Nephron (organoid): ENCODE data around the gene MGME1.
A peak's percentile ranks its signal among the peaks of the same experiment; 100 is the strongest.

Experiments
- H3K27ac Mint-ChIP-seq, 3 experiments: 2 replicates each; pipeline ENCODE4 v1.8.0; 2020; ENCODE audit warnings: mixed read lengths in 3 of 3, mild to moderate bottlenecking in 2 of 3, moderate library complexity in 1 of 3
- H3K27me3 Mint-ChIP-seq: 2 replicates; pipeline ENCODE4 v1.8.0; 2021; ENCODE audit warnings: low read depth, mild to moderate bottlenecking, moderate library complexity, mixed read lengths
- H3K36me3 Mint-ChIP-seq: 2 replicates; pipeline ENCODE4 v1.8.0; 2020; ENCODE audit warnings: low read depth, mixed read lengths
- H3K4me1 Mint-ChIP-seq: 2 replicates; pipeline ENCODE4 v1.8.0; 2020; ENCODE audit warnings: mixed read lengths
- H3K4me3 Mint-ChIP-seq, 3 experiments: 2 replicates each; pipeline ENCODE4 v1.8.0; 2020; ENCODE audit warnings: mild to moderate bottlenecking in 3 of 3, mixed read lengths in 3 of 3, moderate library complexity in 2 of 3
- H3K9me3 Mint-ChIP-seq: 2 replicates; pipeline ENCODE4 v1.8.0; 2020; ENCODE audit warnings: mixed read lengths
- CTCF ChIP-seq, 3 experiments: fragments of 200-600 bp; sonication (generic); IDR thresholded peaks; one replicate each; pipeline ENCODE4 v1.5.0; 2021; ENCODE audit warnings: antibody characterized with exemption in 3 of 3; ENCODE audit not compliant: unreplicated experiment in 3 of 3

The MGME1 gene

DNA sequence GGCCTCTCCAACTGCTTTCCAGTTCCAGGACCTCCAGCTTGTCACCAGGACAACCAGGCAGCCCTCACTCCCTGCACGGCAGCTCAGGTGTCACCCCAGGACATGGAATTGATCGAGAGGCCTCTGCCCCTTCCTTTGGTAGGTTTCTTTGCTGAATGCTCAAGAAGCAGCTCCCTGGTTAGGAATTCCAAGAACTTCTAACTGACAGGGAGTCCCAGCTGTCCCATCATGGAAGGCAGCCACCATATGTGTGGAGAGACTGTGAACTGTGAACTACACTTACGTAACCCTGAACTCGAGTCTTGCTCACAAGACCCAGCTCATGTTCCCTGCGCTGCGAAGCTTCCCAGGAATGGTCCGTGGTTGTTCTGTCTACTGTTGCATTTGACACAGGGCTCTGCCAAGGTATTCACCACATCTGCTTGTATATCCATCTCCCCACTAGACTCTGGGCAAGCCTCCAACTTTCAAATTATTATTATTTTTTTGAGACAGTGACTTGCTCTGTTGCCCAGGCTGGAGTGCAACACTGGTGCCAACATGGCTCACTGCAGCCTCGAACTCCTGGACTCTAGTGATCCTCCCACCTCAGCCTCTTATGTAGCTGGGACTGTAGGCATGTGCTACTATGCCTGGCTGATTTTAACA, 35.7 kb downstream of the MGME1 start:
- no peaks in the 10 kb centered on the region for H3K36me3 Mint-ChIP-seq
- no peak for TF ChIP-seq CTCF (IDR thresholded peaks at IDR 0.05; ENCODE audit: unreplicated experiment in 3 of 3)
- H3K9me3 Mint-ChIP-seq = no peaks in the 10 kb centered on the region
- peak overlapping the region in 2 of 3 experiments; percentile 18 to 38 for H3K27ac Mint-ChIP-seq
- peaks cover 49% of the 10 kb centered on the region for H3K4me1 Mint-ChIP-seq
- peaks cover 12% of the 10 kb centered on the region for H3K27me3 Mint-ChIP-seq
- H3K4me3 Mint-ChIP-seq = no peak overlapping the region

DNA sequence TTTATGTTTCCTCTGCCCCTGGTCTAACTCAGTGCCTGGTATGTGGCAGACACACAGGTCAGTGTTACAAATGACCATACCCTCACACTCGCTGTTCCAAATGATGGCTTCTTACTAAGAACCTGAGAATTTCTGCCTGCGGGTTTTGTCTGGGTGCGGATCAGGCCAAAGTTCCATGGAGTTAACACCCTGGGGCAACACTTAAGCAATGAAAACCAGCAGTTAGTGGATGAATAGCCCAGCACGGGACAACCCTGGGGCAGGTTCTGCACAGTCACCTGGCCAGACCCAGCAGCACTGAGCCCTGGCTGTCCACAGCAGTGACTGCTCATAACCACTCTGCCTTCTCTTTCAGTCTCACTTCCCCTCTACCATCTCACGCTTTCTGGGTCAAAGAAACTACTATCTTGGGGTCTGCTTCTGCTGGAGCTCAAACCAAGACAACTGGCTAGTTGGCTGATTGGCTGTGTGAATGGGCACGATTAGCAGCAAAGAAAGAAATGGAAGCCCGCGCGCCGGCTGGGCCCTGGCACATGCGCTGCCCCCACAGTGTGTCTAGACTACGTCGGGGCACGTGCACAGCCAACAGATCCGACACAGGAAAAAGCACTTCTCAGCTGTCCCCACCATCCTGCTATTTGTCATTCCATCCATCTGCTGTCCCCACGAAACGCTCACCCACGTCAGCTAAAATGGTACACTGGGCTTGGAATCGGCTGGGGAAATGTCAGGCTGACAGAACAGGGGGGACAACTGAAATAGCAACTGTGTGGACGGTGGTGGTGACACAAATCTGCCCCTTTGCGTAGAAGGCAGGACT, 36.6 kb downstream of the MGME1 start:
- H3K27ac Mint-ChIP-seq = peak overlapping the region; percentile 18 to 82 (median 32)
- no peak for TF ChIP-seq CTCF (IDR thresholded peaks at IDR 0.05; ENCODE audit: unreplicated experiment in 3 of 3)
- H3K4me1 Mint-ChIP-seq = peaks cover 49% of the 10 kb centered on the region
- H3K9me3 Mint-ChIP-seq = no peaks in the 10 kb centered on the region
- no peak overlapping the region for H3K4me3 Mint-ChIP-seq
- H3K36me3 Mint-ChIP-seq = no peaks in the 10 kb centered on the region
- peaks cover 12% of the 10 kb centered on the region for H3K27me3 Mint-ChIP-seq

- no peak for TF ChIP-seq CTCF (IDR thresholded peaks at IDR 0.05; ENCODE audit: unreplicated experiment in 3 of 3)
- Mint-ChIP-seq H3K36me3 (no peaks in the 10 kb centered on the region), H3K27me3 (peaks cover 12% of the 10 kb centered on the region), H3K4me1 (peaks cover 50% of the 10 kb centered on the region), H3K9me3 (no peaks in the 10 kb centered on the region), H3K4me3 (no peak overlapping the region), H3K27ac (peak overlapping the region in 2 of 3 experiments; percentile 18 to 42)
These were observed 37.2 kb downstream of the MGME1 start for GRCh38 chr20:18005990-18006364.

DNA sequence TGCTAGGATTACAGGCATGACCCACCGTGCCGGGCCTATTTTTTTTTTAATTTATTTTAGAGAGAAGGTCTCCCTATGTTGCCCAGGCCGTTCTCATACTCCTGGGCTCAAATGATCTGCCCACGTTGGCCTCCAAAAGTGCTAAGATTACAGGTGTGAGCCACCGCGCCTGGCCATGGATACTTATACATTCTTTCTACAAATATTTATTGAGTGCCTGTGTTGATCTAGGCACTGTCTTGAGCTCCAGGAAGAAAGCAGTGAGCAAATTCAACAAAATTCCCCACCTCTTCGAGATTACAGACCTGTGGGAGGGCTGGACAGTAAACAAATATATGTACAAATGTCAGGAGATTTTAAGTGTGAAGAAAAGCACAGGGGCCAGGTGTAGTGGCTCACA, 37.9 kb downstream of the MGME1 start:
- Mint-ChIP-seq H3K27me3 (peaks cover 12% of the 10 kb centered on the region), H3K36me3 (peaks cover 4% of the 10 kb centered on the region), H3K27ac (peak overlapping the region in 2 of 3 experiments; percentile 13 to 42)

GRCh38 chr20:18007534-18008292, 38.9 kb downstream of the MGME1 start:
- Mint-ChIP-seq H3K4me1 (peaks cover 61% of the 10 kb centered on the region), H3K9me3 (peaks cover 8% of the 10 kb centered on the region), H3K27me3 (peaks cover 12% of the 10 kb centered on the region), H3K36me3 (peaks cover 4% of the 10 kb centered on the region), H3K4me3 (no peak overlapping the region), H3K27ac (peak overlapping the region in 2 of 3 experiments; percentile 60 to 64)
- TF ChIP-seq CTCF (IDR thresholded peaks at IDR 0.05; ENCODE audit: unreplicated experiment in 3 of 3) = no peak

More for the DNA sequence above, 37.9 kb downstream of the MGME1 start:
- peaks cover 6% of the 10 kb centered on the region for H3K9me3 Mint-ChIP-seq
- H3K4me3 Mint-ChIP-seq = no peak overlapping the region
- H3K4me1 Mint-ChIP-seq = peaks cover 57% of the 10 kb centered on the region
- TF ChIP-seq CTCF (IDR thresholded peaks at IDR 0.05; ENCODE audit: unreplicated experiment in 3 of 3) = no peak
